ENCODE data around the gene TANC1. TPM values are rescaled to one million over a fixed set of nuclear protein-coding genes. Genes with fewer than 3 reads are reported as not detected.

The TANC1 gene
- total RNA-seq, 2 experiments from 2014 or later, result 0.70 to 0.92 TPM

- CTCF ChIA-PET, result no interaction called here
- ATAC-seq, result no peak
Measured at GRCh38 chr2:158999458-158999857, 31.0 kb downstream of the TANC1 start.

GRCh38 chr2:159000072-159000471, 31.6 kb downstream of the TANC1 start:
- TF ChIP-seq CTCF (IDR thresholded peaks at IDR 0.05), result no peak
- Mint-ChIP-seq H3K36me3 (ENCODE audit: low read depth) (peaks cover 1% of the 10 kb centered on the region), H3K4me3 (no peak overlapping the region), H3K27me3 (no peaks in the 10 kb centered on the region), H3K9me3 (no peaks in the 10 kb centered on the region), H3K27ac (no peak overlapping the region), H3K4me1 (ENCODE audit: low read depth) (peaks cover 2% of the 10 kb centered on the region)
- ATAC-seq (no peak), DNase-seq (no peak)
- ChIA-PET POLR2A (interaction anchor here (1.9 kb wide), 1 partner anchor 13 kb away, joined by 4 read pairs; no protein-coding TSS in a partner anchor), CTCF (no interaction called here)
- intact Hi-C loops (cut with micrococcal nuclease), result no loop called here

More at GRCh38 chr2:158999458-158999857, 31.0 kb downstream of the TANC1 start:
- no peaks in the 10 kb centered on the region for H3K9me3 Mint-ChIP-seq
- DNase-seq, result no peak
- no peak for TF ChIP-seq CTCF (IDR thresholded peaks at IDR 0.05)
- no peak overlapping the region for H3K4me3 Mint-ChIP-seq
- POLR2A ChIA-PET, result interaction anchor here (1.9 kb wide), 1 partner anchor 12 kb away, joined by 4 read pairs; no protein-coding TSS in a partner anchor
- peaks cover 2% of the 10 kb centered on the region for H3K4me1 Mint-ChIP-seq (ENCODE audit: low read depth)
- H3K27me3 Mint-ChIP-seq, result no peaks in the 10 kb centered on the region
- no peak overlapping the region for H3K27ac Mint-ChIP-seq
- intact Hi-C loops (cut with micrococcal nuclease), result no loop called here
- no peaks in the 10 kb centered on the region for H3K36me3 Mint-ChIP-seq (ENCODE audit: low read depth)

GRCh38 chr2:159002462-159003111, 34.1 kb downstream of the TANC1 start:
- H3K9me3 Mint-ChIP-seq, result no peaks in the 10 kb centered on the region
- H3K27ac Mint-ChIP-seq, result no peak overlapping the region
- no peak for TF ChIP-seq CTCF (IDR thresholded peaks at IDR 0.05)
- DNase-seq, result no peak
- no peak overlapping the region for H3K4me3 Mint-ChIP-seq
- ATAC-seq, result no peak
- peaks cover 2% of the 10 kb centered on the region for H3K4me1 Mint-ChIP-seq (ENCODE audit: low read depth)
- CTCF ChIA-PET, result no interaction called here
- peaks cover 1% of the 10 kb centered on the region for H3K36me3 Mint-ChIP-seq (ENCODE audit: low read depth)
- intact Hi-C loops (cut with micrococcal nuclease), result no loop called here
- POLR2A ChIA-PET, result no interaction called here
- peaks cover 2% of the 10 kb centered on the region for H3K27me3 Mint-ChIP-seq

- POLR2A ChIA-PET, result no interaction called here
Measured at GRCh38 chr2:159003555-159003954, 35.1 kb downstream of the TANC1 start.

More at GRCh38 chr2:159003555-159003954, 35.1 kb downstream of the TANC1 start:
- Mint-ChIP-seq H3K4me3 (no peak overlapping the region), H3K27me3 (peaks cover 3% of the 10 kb centered on the region), H3K4me1 (ENCODE audit: low read depth) (peaks cover 2% of the 10 kb centered on the region), H3K9me3 (no peaks in the 10 kb centered on the region), H3K36me3 (ENCODE audit: low read depth) (peaks cover 1% of the 10 kb centered on the region), H3K27ac (no peak overlapping the region)
- intact Hi-C loops (cut with micrococcal nuclease), result no loop called here
- ATAC-seq (no peak), DNase-seq (no peak)
- TF ChIP-seq CTCF (IDR thresholded peaks at IDR 0.05), result no peak
- CTCF ChIA-PET, result no interaction called here
